ENCODE data around the gene PTPRT.

Gene PTPRT

GRCh38 chr20:42941629-42942028, 248.1 kb downstream of the PTPRT start:
- no peaks in the 10 kb centered on the region for H3K27me3 ChIP-seq (ENCODE audit: low read length)
- H4K20me1 ChIP-seq (ENCODE audit: low read depth, low read length), result no peaks in the 10 kb centered on the region
- no peak overlapping the region for H3K4me2 ChIP-seq (ENCODE audit: low read depth, low read length, poor library complexity, severe bottlenecking)
- H3K9me2 ChIP-seq (replicated peaks; ENCODE audit: insufficient read depth, low read length), result no peaks in the 10 kb centered on the region
- H2AFZ ChIP-seq (ENCODE audit: low read depth, low read length, severe bottlenecking), result no peak overlapping the region
- H3F3A ChIP-seq (ENCODE audit: insufficient read depth), result no peaks in the 10 kb centered on the region
- no peak overlapping the region for H3K9ac ChIP-seq (ENCODE audit: low read length)
- no peaks in the 10 kb centered on the region for H3K36me3 ChIP-seq (ENCODE audit: low read length)
- H3K9me3 ChIP-seq (ENCODE audit: insufficient read depth, low read length), result no peaks in the 10 kb centered on the region
- H3K4me3 ChIP-seq (ENCODE audit: insufficient read depth, low read length, poor library complexity, severe bottlenecking), result no peak overlapping the region
- no peak overlapping the region for H3K27ac ChIP-seq (ENCODE audit: low read depth, low read length)
- no peak for TF ChIP-seq EZH2phosphoT487 (conservative IDR thresholded peaks at IDR 0.05; ENCODE audit: low read length)
- TF ChIP-seq, protein P1, sequence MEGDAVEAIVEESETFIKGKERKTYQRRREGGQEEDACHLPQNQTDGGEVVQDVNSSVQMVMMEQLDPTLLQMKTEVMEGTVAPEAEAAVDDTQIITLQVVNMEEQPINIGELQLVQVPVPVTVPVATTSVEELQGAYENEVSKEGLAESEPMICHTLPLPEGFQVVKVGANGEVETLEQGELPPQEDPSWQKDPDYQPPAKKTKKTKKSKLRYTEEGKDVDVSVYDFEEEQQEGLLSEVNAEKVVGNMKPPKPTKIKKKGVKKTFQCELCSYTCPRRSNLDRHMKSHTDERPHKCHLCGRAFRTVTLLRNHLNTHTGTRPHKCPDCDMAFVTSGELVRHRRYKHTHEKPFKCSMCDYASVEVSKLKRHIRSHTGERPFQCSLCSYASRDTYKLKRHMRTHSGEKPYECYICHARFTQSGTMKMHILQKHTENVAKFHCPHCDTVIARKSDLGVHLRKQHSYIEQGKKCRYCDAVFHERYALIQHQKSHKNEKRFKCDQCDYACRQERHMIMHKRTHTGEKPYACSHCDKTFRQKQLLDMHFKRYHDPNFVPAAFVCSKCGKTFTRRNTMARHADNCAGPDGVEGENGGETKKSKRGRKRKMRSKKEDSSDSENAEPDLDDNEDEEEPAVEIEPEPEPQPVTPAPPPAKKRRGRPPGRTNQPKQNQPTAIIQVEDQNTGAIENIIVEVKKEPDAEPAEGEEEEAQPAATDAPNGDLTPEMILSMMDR (IDR thresholded peaks at IDR 0.05; ENCODE audit: insufficient read depth, low read length, poor library complexity, severe bottlenecking), result no peak
- no peaks in the 10 kb centered on the region for H3K79me2 ChIP-seq (ENCODE audit: insufficient read depth, low read length)

GRCh38 chr20:42938441-42939205, 251.1 kb downstream of the PTPRT start:
- Histone ChIP-seq H3K9ac (ENCODE audit: low read length) (no peak overlapping the region), H3K9me2 (replicated peaks; ENCODE audit: insufficient read depth, low read length) (no peaks in the 10 kb centered on the region), H3F3A (ENCODE audit: insufficient read depth) (no peaks in the 10 kb centered on the region), H4K20me1 (ENCODE audit: low read depth, low read length) (no peaks in the 10 kb centered on the region), H2AFZ (ENCODE audit: low read depth, low read length, severe bottlenecking) (no peak overlapping the region), H3K27me3 (ENCODE audit: low read length) (no peaks in the 10 kb centered on the region), H3K27ac (ENCODE audit: low read depth, low read length) (no peak overlapping the region), H3K4me2 (ENCODE audit: low read depth, low read length, poor library complexity, severe bottlenecking) (no peak overlapping the region), H3K9me3 (ENCODE audit: insufficient read depth, low read length) (no peaks in the 10 kb centered on the region), H3K79me2 (ENCODE audit: insufficient read depth, low read length) (no peaks in the 10 kb centered on the region), H3K4me3 (ENCODE audit: insufficient read depth, low read length, poor library complexity, severe bottlenecking) (no peak overlapping the region), H3K36me3 (ENCODE audit: low read length) (no peaks in the 10 kb centered on the region)
- TF ChIP-seq EZH2phosphoT487 (conservative IDR thresholded peaks at IDR 0.05; ENCODE audit: low read length), result no peak
- TF ChIP-seq, protein P1 (IDR thresholded peaks at IDR 0.05; ENCODE audit: insufficient read depth, low read length, poor library complexity, severe bottlenecking), result no peak

DNA sequence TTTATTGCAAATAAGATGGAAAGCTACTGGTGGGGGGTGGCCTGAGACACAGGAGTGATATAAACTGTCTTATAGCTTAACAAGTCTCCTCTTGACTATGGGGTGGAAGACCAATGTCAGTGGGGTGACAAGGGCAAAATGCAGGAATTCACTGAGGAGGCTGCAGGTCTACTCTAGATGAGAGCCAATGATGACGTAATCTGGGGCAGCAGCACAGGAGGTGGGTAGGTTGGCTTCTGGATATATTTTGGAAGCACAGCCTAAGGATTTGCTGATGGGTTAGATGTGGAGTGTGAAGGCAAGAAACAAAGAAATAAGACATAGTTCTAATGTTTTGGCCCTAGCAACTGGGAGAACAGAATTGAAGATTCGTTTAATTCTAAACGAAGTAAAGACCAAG, 253.2 kb downstream of the PTPRT start:
- H3K9me2 ChIP-seq (replicated peaks; ENCODE audit: insufficient read depth, low read length), result no peaks in the 10 kb centered on the region
- no peaks in the 10 kb centered on the region for H3F3A ChIP-seq (ENCODE audit: insufficient read depth)
- H3K36me3 ChIP-seq (ENCODE audit: low read length), result no peaks in the 10 kb centered on the region
- H3K9me3 ChIP-seq (ENCODE audit: insufficient read depth, low read length), result no peaks in the 10 kb centered on the region
- no peak overlapping the region for H3K4me2 ChIP-seq (ENCODE audit: low read depth, low read length, poor library complexity, severe bottlenecking)
- no peak overlapping the region for H3K9ac ChIP-seq (ENCODE audit: low read length)
- H3K79me2 ChIP-seq (ENCODE audit: insufficient read depth, low read length), result no peaks in the 10 kb centered on the region
- H3K27ac ChIP-seq (ENCODE audit: low read depth, low read length), result no peak overlapping the region
- H4K20me1 ChIP-seq (ENCODE audit: low read depth, low read length), result no peaks in the 10 kb centered on the region
- H2AFZ ChIP-seq (ENCODE audit: low read depth, low read length, severe bottlenecking), result no peak overlapping the region
- no peak overlapping the region for H3K4me3 ChIP-seq (ENCODE audit: insufficient read depth, low read length, poor library complexity, severe bottlenecking)
- TF ChIP-seq, protein P1 (IDR thresholded peaks at IDR 0.05; ENCODE audit: insufficient read depth, low read length, poor library complexity, severe bottlenecking), result no peak
- no peak for TF ChIP-seq EZH2phosphoT487 (conservative IDR thresholded peaks at IDR 0.05; ENCODE audit: low read length)
- no peaks in the 10 kb centered on the region for H3K27me3 ChIP-seq (ENCODE audit: low read length)

All from SU-DHL-6 (cell line).